Tibial nerve (tissue), 4 donors: Measurements from ENCODE around the gene TBPL2.

ENCODE experiments used
- EP300 ChIP-seq, 2 donors: sonication (generic); formaldehyde crosslinking; IDR thresholded peaks; one replicate each; pipeline ENCODE4 v1.6.1; 2017; ENCODE audit warnings: antibody characterized with exemption in 2 of 2, mild to moderate bottlenecking in 1 of 2
- POLR2A ChIP-seq, 2 donors: fragments of 450-650 bp; IDR thresholded peaks; one replicate each; pipeline ENCODE4 v1.6.1; 2017; ENCODE audit warnings: antibody characterized with exemption in 2 of 2, mild to moderate bottlenecking in 2 of 2, moderate library complexity in 2 of 2
- TF ChIP-seq, protein P1 (sequence below), 5 experiments: fragments of 200-600 bp in 3 of 5; fragments of 450-650 bp in 2 of 5; sonication (generic) in 3 of 5; IDR thresholded peaks; one replicate each; pipeline ENCODE4 v1.5.1; 2016 to 2019; ENCODE audit warnings: antibody characterized with exemption in 5 of 5, mild to moderate bottlenecking in 3 of 5, moderate library complexity in 2 of 5

GRCh38 chr14:55372825-55373224, 67.6 kb downstream of the TBPL2 start:
- TF ChIP-seq, protein P1, sequence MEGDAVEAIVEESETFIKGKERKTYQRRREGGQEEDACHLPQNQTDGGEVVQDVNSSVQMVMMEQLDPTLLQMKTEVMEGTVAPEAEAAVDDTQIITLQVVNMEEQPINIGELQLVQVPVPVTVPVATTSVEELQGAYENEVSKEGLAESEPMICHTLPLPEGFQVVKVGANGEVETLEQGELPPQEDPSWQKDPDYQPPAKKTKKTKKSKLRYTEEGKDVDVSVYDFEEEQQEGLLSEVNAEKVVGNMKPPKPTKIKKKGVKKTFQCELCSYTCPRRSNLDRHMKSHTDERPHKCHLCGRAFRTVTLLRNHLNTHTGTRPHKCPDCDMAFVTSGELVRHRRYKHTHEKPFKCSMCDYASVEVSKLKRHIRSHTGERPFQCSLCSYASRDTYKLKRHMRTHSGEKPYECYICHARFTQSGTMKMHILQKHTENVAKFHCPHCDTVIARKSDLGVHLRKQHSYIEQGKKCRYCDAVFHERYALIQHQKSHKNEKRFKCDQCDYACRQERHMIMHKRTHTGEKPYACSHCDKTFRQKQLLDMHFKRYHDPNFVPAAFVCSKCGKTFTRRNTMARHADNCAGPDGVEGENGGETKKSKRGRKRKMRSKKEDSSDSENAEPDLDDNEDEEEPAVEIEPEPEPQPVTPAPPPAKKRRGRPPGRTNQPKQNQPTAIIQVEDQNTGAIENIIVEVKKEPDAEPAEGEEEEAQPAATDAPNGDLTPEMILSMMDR (IDR thresholded peaks at IDR 0.05) = no peak
- TF ChIP-seq POLR2A (IDR thresholded peaks at IDR 0.05) = no peak
- TF ChIP-seq EP300 (IDR thresholded peaks at IDR 0.05) = no peak
